GM12865 (cell line): ENCODE measurements around the gene GTF2H4.
"Not testable (repeated sequence)": the region's sequence is repeated elsewhere in the genome, so short reads cannot be mapped to it uniquely, and the experiment has no call there.

Experiments used
- DNase-seq: peaks from one replicate; pipeline ENCODE4 v3.0.0; 2010; ENCODE audit warnings: low read depth
- H3K4me3 ChIP-seq: 2 replicates; pipeline ENCODE4 v1.5.1; 2011; ENCODE audit warnings: mild to moderate bottlenecking, low read depth, low read length, control low read depth
- TF ChIP-seq, protein P1 (sequence below): IDR thresholded peaks from 2 replicates; pipeline ENCODE4 v1.5.1; 2011; ENCODE audit warnings: low read length, control low read depth, low read depth, inconsistent platforms; ENCODE audit not compliant: insufficient read depth; ENCODE audit errors: missing control alignments

GTF2H4 gene

DNA sequence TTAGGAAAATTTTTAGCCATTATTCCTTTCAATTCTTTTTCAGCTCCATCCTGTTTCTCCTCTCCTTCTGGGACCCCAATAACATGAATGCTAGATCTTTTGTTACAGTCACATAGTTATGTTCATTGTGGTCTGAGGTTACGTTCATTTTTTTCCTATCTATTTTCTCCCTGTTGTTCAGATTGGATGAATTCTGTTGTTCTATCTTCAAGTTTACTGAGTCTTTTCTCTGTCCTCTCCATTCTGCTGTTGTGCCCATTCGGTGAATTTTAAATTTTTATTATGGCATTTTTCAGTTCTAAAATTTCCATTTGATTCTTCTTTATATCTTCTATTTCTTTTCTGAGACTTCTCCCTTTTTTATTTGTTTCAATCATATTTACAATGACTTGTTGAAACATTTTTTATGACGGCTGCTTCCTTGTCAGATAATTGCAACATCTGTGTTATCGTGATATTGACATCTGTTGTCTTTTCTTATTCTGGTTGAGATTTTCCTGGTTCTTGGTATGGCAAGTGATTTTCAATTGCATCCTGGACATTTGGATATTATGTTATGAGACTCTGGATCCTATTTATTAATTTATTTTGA, 36.3 kb upstream of the GTF2H4 start:
- no peak for DNase-seq
- TF ChIP-seq, protein P1, sequence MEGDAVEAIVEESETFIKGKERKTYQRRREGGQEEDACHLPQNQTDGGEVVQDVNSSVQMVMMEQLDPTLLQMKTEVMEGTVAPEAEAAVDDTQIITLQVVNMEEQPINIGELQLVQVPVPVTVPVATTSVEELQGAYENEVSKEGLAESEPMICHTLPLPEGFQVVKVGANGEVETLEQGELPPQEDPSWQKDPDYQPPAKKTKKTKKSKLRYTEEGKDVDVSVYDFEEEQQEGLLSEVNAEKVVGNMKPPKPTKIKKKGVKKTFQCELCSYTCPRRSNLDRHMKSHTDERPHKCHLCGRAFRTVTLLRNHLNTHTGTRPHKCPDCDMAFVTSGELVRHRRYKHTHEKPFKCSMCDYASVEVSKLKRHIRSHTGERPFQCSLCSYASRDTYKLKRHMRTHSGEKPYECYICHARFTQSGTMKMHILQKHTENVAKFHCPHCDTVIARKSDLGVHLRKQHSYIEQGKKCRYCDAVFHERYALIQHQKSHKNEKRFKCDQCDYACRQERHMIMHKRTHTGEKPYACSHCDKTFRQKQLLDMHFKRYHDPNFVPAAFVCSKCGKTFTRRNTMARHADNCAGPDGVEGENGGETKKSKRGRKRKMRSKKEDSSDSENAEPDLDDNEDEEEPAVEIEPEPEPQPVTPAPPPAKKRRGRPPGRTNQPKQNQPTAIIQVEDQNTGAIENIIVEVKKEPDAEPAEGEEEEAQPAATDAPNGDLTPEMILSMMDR, result no peak
- H3K4me3 ChIP-seq, result no peak overlapping the region

DNA sequence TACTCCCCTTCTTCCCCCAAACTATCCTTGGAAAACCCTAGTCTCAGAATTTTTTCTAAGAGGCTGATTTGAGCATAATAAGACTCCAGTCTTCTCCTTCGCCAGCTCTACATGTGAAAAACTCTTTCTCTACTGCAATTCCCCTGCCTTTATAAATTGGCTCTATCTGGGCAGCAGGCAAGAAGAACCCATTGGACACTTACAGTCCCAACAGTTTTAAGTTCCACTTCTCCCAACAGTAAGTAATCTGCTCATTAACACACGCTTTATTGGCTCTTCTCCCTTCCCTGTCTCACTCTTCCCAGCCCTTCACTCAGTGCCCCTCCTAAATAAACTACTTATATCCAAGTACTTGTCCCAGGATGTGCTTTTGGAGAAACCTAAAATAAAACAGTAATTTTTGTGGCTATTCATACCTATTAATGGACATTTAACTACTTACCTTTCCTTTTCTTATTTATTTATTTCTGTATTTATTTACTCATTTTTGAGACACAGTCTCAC, 34.8 kb upstream of the GTF2H4 start:
- no peak overlapping the region for H3K4me3 ChIP-seq
- TF ChIP-seq, protein P1, result no peak
- DNase-seq, result no peak

DNA sequence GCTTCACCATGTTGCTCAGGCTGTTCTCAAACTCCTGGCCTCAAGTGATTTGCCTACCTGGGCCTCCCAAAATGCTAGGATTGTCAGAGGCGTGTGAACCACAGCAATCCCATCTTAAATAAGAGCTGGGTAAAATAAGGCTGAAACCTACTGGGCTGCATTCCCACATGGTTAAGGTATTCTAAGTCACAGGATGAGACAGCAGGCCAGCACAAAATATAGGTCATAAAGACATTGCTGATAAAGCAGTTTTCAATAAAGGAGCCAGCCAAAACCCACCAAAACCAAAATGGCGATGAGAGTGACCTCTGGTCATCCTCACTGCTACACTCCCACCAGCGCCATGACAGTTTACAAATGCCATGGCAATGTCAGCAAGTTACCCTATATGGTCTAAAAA, 34.2 kb upstream of the GTF2H4 start:
- not testable (repeated sequence) for DNase-seq, H3K4me3 ChIP-seq

DNA sequence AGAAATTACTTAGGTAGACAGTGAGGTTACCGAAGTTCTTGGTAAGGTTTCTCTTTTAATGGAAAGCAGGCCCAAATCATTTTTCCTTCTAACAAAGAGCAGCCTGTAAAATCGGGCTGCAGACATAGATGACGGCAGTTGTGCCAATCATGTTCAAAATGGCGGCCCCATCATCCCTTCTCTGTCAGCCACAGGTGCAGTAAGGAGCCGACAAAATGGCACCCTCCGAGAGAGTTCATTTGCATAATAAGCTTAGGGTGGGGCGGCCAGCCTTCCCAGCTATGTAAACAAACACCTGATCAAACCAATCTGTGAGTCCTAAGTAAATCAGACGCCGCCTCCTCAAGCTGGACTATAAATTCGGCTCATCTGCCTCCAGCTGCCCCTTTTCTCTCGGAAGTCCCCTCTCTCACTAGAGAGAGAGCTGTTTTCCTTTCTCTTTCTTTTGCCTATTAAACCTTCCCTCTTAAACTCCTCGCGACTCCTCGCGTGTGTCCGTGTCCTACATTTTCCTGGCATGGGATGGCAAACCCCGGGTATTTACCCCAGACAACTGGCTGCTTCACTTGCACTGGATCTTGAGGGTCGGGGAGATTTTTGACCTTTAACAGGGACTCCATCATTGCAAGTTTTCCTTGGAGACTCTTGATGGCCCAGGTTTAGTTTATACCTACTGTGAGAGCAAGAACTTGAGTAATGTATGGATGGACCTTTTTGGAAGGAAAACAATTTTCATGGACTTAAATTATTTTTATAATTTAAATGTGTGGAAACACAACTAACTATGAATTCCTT, 32.6 kb upstream of the GTF2H4 start:
- H3K4me3 ChIP-seq, result no peak overlapping the region
- DNase-seq, result no peak
- TF ChIP-seq, protein P1, result no peak

DNA sequence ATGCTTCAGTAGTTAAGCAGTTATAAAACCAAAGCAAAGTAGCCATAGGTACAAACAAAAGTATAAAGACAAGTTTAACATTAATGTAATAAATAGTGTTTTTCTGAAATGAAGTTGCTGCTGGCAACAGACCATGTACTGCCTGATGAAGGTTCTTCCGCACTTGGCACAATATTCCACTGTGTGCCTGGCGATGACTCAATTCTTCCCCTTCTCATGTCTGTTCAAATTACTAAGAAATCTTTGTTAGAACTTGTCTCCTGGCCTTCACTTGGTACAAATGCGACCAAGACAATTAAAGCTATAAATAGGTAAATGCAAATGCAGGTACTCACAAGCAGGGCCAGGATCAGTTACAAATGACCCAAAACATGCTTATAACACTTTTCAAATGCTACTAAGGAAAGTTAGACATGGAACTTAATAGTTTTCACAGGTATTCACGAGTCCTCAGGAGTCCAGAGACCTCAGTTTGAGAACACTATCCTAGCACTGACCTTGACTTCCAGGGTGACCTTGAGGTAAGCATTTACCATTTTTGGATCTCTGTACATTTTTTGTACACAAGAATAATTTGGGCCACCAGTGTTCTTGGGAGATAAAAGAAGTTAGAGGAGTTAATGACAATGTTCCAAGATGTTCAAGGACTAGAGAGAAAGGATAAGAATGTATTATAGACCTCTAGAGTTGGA, 31.8 kb upstream of the GTF2H4 start:
- TF ChIP-seq, protein P1, result no peak
- DNase-seq, result peak; percentile 52

DNA sequence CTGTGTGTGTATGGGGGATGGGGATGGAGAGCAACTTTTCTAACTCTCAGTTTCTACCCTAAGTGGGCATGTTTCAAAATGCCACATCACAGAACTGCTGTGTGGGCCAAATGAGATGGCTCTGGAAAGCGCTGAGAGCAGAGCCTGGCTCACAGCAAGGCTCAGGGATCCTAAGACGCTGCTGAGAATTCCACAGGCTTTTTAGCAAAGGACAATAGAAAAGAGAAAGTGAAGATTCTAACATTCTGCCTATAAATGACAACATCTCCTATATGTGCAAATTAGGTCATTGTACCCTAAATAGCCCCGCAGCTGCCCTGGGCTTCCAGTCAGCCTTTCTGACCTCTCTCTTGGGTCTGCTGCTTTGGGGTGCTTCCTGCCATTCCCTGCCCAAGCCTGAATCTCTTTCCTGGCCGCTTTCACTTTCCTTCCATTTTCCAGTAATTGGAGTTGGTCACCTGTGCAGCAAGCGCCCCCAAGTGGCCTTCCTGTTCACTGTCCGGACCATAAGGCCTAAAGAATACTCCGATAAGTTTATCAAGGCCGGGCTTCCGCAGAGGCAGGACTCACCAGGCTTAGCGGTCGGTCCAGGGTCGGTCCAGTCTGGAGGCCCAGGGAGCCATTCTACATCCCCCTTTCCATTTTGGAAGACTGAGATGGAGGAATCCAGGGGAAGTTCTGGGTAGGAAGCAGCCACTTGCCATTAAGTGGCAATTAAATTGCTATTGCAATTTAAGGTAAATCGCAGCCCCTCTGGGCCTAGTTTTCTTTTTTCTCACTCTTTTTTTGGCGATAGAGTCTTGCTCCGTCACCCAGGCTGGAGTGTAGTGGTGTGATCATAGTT, 30.4 kb upstream of the GTF2H4 start:
- H3K4me3 ChIP-seq, result peak overlapping the region; percentile 47
- DNase-seq, result peak; percentile 87
- TF ChIP-seq, protein P1, result peak; percentile 82

More for the DNA sequence above, 31.8 kb upstream of the GTF2H4 start:
- H3K4me3 ChIP-seq, result no peak overlapping the region
